Psoas muscle (tissue), 8 donors: ENCODE measurements around the gene RAC3. TPM values are rescaled to one million over a fixed set of nuclear protein-coding genes. Genes with fewer than 3 reads are reported as not detected.

Source experiments
- ATAC-seq, 4 donors: fragments of 200-7000 bp; cut with Tn5 transposase; one replicate each; pipeline ENCODE4 v1.9.1; 2020; ENCODE audit warnings: moderate library complexity in 3 of 4, mild to moderate bottlenecking in 2 of 4
- DNase-seq, 2 donors: peaks; one replicate each; pipeline ENCODE4 v3.0.0-alpha.2; 2020
- H3K27ac ChIP-seq: fragments of 200-600 bp; one replicate; pipeline ENCODE4 v1.8.0; 2022
- H3K27me3 ChIP-seq, 3 donors: fragments of 200-600 bp in 1 of 3; one replicate each; pipeline versions ENCODE4 v1.6.1 to v1.8.0; 2013 to 2022; ENCODE audit warnings: low read length in 2 of 3, mild to moderate bottlenecking in 2 of 3, moderate library complexity in 1 of 3; ENCODE audit not compliant: insufficient read depth in 3 of 3
- H3K36me3 ChIP-seq, 2 donors: fragments of 200-600 bp in 1 of 2; one replicate each; pipeline versions ENCODE4 v1.6.1 to v1.8.0; 2013 to 2022; ENCODE audit warnings: low read depth in 1 of 2, mild to moderate bottlenecking in 1 of 2, moderate library complexity in 1 of 2; ENCODE audit not compliant: insufficient read depth in 1 of 2
- H3K4me1 ChIP-seq: fragments of 200-600 bp; one replicate; pipeline ENCODE4 v1.8.0; 2022
- H3K4me3 ChIP-seq: fragments of 200-600 bp; one replicate; pipeline ENCODE4 v1.8.0; 2022; ENCODE audit warnings: mild to moderate bottlenecking
- H3K9me3 ChIP-seq: fragments of 200-600 bp; one replicate; pipeline ENCODE4 v1.8.0; 2022
- WGBS, 3 donors: extraction: QIAGEN DNeasy Blood & Tissue Kit; methylation state at CpG; one replicate each; pipeline versions ENCODE4 v1.1.6 to v1.1.7; 2013; 5-methylcytosine and 5-hydroxymethylcytosine counted together
- intact Hi-C, 2 donors: fragments of 100-400 bp; cut with DNase I; formaldehyde crosslinking; loops; one replicate each; pipeline versions ENCODE4 v1.11.0 to v1.14.2; 2022
- polyA plus RNA-seq, 3 donors: library from polyadenylated mRNA; stranded (reverse); fragments of 200-250 nt; gene quantifications; one replicate each; pipeline ENCODE4 v1.2.3, GENCODE V29; 2013
- total RNA-seq, 4 donors: library from RNA; stranded (reverse); fragmentation: NEBNext Ultra II Directional in 2 of 4; extraction: Animal tissue kit (Norgen Biotek cat#: 25700) in 2 of 4; gene quantifications; one replicate each; pipeline versions ENCODE4 v1.2.1 to v1.2.4, GENCODE V29; 2021 to 2023
- TF ChIP-seq, protein P1 (sequence below): fragments of 200-600 bp; IDR thresholded peaks from one replicate; pipeline ENCODE4 v1.8.0; 2022; ENCODE audit warnings: antibody characterized with exemption
- donor health status: healthy with polysubstance abuse.
- donor health status: DM: no; HTN: no; CAD: no; lungs with moderate emphysema.
- donor health status: Bipolar disorder and iron deficiency.
- donor health status: healthy.
- donor health status: DM: yes; HTN: yes; CAD: no.
- donor health status: DM: no; HTN: no; CAD: no.
- donor health status: DM: no; HTN: no; CAD: no.
- donor health status: DM: yes; HTN: yes; CAD: no.

RAC3 gene
- total and polyA plus RNA-seq, 7 donors: 0.05 to 0.83 TPM; not detected in 5

DNA sequence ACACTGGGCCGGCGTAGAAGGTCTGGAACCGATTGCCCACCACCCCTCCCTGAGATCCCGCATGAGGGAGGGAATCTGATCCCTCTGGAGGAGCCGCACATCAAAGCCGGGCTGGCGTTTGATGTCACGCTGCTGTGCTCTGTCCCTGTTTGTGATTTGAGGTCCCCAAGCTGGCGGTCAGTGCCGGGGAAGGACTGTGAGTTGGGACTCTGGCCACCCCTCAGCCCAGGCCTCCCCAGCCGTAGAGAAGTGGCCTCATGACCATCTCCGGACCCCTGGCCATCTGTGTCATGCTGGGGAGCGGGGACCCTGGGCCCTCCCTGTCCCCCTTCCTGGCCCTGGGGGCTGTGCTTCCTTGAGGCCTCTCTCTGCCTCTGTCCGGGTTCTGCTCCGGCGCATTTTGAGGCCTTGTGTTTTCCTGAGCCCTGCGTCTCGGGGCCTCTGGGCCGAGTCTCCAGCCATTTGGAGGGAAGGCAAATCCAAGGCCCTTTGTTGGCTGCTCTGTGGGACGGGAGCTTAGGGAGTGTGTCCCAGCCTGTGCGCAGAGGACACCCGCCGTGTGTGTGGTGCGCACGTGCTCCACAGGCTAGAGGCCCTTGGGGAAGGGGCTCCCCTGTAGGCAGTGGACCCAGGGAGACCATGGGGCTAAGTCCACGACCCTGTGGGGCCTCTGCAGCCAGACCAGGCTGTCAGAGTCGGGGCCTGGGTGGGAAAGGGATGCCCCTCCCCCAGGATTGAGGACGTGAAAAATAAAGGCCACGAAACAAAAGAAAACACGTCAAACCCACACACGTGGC is 39.0 kb upstream of the RAC3 start:
- peak overlapping the region; percentile 53 for H3K4me3 ChIP-seq

GRCh38 chr17:81993729-81994592 is 37.5 kb upstream of the RAC3 start:
- 89 to 92% (median 90%) methylated on average over 36 to 37 of the region's 37 CpGs for WGBS, 3 donors
- Histone ChIP-seq H3K36me3 (peaks cover 0 to 13% of the 10 kb centered on the region in 2 donors), H3K4me3 (no peak overlapping the region), H3K27ac (no peak overlapping the region), H3K9me3 (no peaks in the 10 kb centered on the region), H3K4me1 (peaks cover 32% of the 10 kb centered on the region), H3K27me3 (no peaks in the 10 kb centered on the region)
- no peak for ATAC-seq
- intact Hi-C loops: no loop called here
- TF ChIP-seq, protein P1, sequence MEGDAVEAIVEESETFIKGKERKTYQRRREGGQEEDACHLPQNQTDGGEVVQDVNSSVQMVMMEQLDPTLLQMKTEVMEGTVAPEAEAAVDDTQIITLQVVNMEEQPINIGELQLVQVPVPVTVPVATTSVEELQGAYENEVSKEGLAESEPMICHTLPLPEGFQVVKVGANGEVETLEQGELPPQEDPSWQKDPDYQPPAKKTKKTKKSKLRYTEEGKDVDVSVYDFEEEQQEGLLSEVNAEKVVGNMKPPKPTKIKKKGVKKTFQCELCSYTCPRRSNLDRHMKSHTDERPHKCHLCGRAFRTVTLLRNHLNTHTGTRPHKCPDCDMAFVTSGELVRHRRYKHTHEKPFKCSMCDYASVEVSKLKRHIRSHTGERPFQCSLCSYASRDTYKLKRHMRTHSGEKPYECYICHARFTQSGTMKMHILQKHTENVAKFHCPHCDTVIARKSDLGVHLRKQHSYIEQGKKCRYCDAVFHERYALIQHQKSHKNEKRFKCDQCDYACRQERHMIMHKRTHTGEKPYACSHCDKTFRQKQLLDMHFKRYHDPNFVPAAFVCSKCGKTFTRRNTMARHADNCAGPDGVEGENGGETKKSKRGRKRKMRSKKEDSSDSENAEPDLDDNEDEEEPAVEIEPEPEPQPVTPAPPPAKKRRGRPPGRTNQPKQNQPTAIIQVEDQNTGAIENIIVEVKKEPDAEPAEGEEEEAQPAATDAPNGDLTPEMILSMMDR: no peak
- peak in 1 of 2 donors; percentile 39 for DNase-seq

More for the DNA sequence above, 39.0 kb upstream of the RAC3 start:
- Histone ChIP-seq H3K27ac (peak overlapping the region; percentile 84), H3K4me1 (peaks cover 23% of the 10 kb centered on the region), H3K36me3 (peaks cover 0 to 13% of the 10 kb centered on the region in 2 donors), H3K9me3 (no peaks in the 10 kb centered on the region), H3K27me3 (no peaks in the 10 kb centered on the region)
- ATAC-seq: peak; percentile 21 to 52 (median 36)
- intact Hi-C loops: no loop called here
- TF ChIP-seq, protein P1: no peak
- WGBS, 3 donors: 46 to 65% (median 47%) methylated on average over 30 to 31 of the region's 31 CpGs
- peak; percentile 13 to 58 for DNase-seq

- Histone ChIP-seq H3K27me3 (no peaks in the 10 kb centered on the region), H3K9me3 (no peaks in the 10 kb centered on the region), H3K4me3 (no peak overlapping the region), H3K27ac (no peak overlapping the region), H3K36me3 (peaks cover 0 to 13% of the 10 kb centered on the region in 2 donors), H3K4me1 (peaks cover 40% of the 10 kb centered on the region)
- ATAC-seq: no peak
- 86 to 90% (median 89%) methylated on average over 38 to 39 of the region's 39 CpGs for WGBS, 3 donors
- peak; percentile 10 to 33 for DNase-seq
- intact Hi-C loops: no loop called here
- TF ChIP-seq, protein P1: no peak
These were observed 36.6 kb upstream of the RAC3 start for GRCh38 chr17:81994593-81995462.

- DNase-seq (peak; percentile 9 to 48), ATAC-seq (no peak)
- Histone ChIP-seq H3K27me3 (no peaks in the 10 kb centered on the region), H3K4me1 (peaks cover 48% of the 10 kb centered on the region), H3K4me3 (no peak overlapping the region), H3K9me3 (no peaks in the 10 kb centered on the region), H3K36me3 (peaks cover 0 to 13% of the 10 kb centered on the region in 2 donors), H3K27ac (no peak overlapping the region)
- 91 to 95% (median 92%) methylated on average over 26 to 29 of the region's 29 CpGs for WGBS, 3 donors
- intact Hi-C loops: no loop called here
- TF ChIP-seq, protein P1: no peak
These were observed 35.8 kb upstream of the RAC3 start for GRCh38 chr17:81995463-81996231.
